GM19452 (cell line): Measurements from ENCODE around the gene ADAM21.
"Not testable (repeated sequence)": the region's sequence is repeated elsewhere in the genome, so short reads cannot be mapped to it uniquely, and the experiment has no call there.

ENCODE experiments used
- ATAC-seq: cut with Tn5 transposase; IDR thresholded peaks from one replicate; pipeline ENCODE4 v1.9.1; 2021; ENCODE audit not compliant: unreplicated experiment

ADAM21 gene

DNA sequence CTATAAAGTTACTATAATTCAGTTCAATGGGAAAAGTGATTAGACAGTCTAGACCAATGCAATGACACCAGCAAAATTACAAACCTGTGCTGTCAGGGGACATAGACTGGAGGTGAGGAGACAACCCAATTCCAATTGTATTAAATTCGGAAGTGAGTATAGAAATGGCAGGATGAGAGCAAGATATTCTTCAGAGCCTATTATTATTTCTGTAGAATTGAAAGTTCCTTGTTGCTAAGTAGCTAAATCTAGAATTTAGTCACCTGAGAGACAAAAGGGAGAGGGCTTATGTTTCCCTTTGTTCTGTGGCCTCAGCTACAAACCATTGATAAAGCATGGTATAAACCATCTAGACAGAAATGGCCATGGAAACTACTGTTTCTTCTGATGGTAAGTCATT, at the start of gene ADAM21:
Gene ADAM21 (plus strand): TSS at position 301 of the 400 bp plus-strand sequence. CDS start 5,326 bp downstream, outside the sequence.
- ATAC-seq = no peak

DNA sequence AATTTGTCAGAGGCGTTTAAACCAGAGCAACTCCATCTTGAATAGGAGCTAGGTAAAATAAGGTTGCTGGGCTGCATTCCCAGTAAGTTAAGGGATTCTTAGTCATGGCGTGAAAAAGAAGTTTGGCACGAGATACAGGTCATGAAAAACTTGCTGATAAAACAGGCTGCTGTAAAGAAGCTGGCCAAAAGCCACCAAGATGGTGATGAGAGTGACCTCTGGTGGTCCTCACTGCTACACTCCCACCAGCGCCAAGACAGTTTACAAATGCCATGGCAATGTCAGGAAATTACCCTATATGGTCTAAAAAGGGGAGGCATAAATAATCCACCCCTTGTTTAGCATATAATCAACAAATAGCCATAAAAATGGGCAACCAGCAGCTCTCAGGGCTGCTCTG, 48.6 kb upstream of the ADAM21 start:
- not testable (repeated sequence) for ATAC-seq

DNA sequence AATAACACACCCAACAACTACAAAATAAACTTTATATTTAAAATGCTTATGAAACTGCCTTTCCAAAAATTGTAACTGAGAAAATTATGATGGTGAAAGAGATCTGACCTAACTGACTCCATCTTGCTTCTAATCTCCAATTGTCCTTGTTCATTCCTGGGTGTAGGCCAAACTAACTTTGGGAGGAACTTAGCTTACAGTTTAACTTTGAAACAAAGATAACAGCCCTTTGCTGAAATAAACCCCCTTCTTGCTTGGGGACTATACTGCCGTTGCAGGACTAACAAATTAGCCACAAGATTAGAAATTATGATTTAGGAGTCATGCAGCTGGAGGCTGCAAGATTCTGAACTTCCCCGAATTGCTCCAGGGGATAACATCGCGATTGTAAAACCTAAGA, 45.8 kb upstream of the ADAM21 start:
- ATAC-seq = not testable (repeated sequence)

DNA sequence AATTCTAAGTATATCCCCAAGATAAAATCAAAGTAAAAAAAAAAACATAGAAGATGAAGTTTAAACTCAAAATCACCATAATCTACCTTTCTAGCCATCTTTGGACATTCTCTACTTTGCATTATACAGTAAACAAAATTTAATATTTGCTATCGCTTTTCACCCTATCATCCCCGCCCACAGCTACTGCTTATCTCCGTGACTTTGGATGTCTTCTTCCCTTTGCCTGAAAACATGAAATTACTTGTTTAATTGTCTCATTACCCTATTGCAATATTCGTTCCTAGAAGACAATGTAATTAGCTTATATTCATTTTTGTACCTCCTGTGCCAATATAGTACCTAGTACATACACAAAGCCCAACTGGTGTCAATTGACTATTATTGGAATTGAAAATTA, 44.4 kb upstream of the ADAM21 start:
- no peak for ATAC-seq

DNA sequence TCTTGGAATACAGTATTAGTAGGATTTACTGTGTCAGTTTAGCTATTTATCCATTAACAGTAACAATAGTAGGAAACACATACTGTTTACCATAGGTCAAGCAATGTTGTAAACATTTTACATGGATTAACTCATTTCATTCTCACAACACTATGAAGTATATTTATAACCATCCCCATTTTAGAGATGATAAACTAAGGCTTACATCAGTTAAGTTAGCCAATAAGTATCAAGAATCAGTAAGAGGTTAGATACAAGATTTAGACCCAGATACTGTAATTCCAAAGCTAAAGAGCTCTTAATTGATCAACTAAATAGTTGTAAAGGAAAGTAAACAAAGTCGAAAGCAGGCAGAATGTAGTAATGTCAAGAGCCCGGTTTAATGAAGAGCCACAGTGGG, 36.2 kb upstream of the ADAM21 start:
- no peak for ATAC-seq

DNA sequence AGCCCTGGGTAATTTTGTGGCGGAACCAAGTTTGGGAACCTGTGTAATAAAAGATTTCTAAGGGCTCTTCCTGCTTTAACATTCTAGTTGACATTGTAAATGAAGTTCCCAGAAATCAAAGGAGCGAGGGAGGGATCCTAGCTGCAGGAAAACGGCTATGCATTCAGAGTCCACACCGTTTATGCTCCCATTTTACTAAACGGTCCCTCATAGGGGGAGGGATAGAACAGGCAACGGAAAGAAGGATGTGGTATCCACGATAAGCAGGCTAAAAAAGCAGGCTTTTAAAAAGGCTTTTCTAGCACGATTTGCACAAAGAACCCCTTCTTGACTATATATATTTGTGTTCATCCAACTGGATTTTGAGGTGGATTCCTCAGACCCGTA, 35.6 kb upstream of the ADAM21 start:
- ATAC-seq = no peak

DNA sequence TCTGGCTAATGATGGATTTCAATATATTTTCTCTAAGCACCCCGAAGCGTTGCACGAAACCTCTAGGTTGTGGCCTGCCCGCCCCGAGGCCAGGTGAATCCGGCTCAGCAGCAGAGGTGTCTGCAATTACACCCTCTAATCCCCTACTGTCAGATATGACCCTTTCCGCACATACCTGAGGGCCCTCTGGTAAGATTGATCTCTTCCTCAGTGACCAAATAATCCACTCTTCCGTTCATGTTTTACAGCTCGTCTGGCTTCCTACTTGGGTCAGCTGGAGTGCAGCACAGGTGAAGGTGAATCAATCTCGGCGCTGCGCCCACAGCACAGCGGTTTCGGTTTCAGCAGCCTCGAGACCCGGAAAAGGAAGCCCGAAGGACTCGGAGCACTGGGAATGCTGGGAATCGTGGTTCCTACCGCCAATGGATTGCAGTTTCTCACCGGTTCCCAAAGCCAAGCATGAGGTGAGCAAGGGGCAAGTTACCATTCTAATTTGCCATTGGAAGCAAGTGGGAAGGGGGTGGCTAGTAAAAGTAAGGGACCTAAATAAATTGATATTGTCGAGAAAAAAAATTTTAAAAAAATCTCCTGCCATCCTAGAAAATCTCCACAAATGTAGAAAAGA, 35.1 kb upstream of the ADAM21 start, which contains the start of gene SYNJ2BP:
Gene SYNJ2BP (minus strand): TSS at position 366 of the 625 bp plus-strand sequence. CDS start 127 bp downstream, at position 239.
- no peak for ATAC-seq

DNA sequence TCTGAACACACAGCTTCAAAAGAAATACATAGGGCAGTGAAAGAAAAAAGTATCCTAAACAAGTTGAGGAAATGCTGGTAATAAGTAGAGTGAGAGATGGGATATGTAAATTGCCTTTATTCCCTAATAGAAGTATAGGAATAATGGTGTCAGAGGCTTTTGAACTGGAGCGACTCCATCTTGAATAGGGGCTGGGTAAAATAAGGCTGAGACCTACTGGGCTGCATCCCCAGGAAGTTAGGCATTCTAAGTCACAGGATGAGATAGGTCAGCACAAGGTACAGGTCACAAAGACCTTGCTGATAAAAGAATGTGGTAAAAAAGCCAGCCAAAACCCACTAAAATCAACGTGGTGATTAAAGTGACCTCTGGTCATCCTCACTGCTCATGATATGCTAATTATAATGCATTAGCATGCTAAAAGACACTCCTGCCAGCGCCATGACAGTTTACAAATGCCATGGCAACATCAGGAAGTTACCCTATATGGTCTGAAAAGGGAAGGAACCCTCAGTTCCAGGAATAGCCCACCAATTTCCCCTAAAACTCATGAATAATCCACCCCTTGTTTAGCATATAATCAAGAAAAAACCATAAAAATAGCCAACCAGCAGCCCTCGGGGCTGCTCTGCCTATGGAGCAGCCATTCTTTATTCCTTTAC, 32.6 kb upstream of the ADAM21 start:
- not testable (repeated sequence) for ATAC-seq

DNA sequence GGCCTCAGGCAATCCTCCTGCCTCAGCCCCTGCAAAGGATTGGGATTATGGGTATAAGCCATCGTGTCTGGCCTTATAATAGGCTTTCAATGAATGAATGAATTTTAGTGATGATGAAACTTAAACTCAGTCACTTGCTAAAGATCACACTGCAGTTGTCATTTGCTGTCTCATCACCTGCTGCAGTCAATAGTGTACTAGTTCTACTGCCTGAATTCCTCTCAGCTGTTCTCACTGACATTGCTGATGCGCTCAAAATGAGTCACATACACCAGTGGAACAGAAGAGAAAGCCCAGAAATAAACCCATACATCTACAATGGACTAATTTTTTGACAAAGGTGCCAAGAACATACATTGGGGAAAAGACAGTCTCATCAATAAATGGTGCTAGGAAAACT, 29.4 kb upstream of the ADAM21 start:
- ATAC-seq = no peak

DNA sequence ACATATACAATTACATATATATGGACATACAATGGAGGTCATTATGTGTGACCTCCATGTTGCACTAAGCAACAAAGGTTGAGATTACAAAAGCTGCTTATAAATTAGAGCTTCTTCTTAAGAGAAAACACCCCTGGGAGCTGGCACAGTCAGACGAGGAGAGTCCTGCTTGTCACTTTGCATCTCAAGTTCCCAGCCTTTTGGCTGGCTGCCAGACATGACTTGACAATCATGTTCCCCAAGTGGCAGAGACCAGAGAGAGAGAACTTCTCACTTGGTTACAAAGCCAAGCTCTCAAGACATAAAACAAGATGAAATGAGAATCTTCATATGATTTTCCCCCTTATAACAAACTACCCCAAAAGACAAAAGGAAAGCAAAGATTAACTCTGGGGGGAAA, 26.6 kb upstream of the ADAM21 start:
- no peak for ATAC-seq

DNA sequence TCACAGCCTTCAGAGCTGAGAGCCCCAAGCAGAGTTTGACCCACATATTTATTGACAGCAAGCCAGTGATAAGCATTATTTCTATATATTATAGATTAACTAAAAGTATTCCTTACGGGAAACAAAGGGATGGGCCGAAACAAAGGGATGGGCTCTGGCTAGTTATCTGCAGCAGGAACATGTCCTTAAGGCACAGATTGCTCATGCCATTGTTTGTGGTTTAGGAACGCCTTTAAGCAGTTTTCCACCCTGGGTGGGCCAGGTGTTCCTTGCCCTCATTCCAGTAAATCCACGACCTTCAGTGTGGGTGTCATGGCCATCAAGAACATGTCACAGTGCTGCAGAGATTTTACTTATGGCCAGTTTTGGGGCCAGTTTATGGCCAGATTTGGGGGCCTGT, 25.4 kb upstream of the ADAM21 start:
- ATAC-seq = not testable (repeated sequence)

DNA sequence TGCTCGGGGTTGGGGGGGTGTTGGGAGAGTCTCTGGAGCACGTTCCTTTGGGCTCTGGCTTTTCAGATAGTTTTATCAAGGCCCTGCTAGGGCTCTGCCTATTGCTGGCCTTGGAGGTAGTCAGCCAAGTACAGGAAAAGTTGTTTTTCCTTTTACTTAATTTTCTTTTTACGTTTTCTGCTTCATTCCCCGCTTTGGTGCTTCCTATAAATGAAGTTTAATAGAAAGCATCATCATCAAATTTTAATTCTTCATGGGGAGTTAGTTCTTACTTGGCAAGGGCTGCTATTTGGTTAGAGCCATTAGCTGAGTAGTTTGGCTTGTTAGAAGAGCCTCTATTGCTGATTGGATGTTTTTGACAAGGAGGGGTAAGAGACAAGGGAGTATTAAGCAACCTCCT, 15.1 kb upstream of the ADAM21 start:
- ATAC-seq = no peak

DNA sequence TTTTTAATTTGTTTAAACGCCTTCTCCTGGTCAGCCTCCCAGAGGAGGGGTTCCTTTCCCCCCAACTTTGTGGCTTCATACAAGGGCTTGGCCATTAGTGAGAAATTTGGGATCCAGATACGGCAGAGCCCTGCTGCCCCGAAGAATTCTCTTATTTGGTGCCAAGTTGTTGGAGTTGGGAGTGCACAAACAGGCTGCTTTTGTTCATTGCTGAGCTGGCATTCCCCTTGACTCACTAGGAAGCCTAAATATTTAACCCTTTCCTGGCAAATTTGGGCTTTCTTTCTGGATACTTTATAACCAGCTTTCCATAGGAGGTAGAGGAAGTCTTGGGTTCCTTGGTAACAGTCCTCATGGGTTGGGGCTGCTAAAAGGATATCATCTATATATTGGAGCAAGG, 10.3 kb upstream of the ADAM21 start:
- ATAC-seq = no peak

DNA sequence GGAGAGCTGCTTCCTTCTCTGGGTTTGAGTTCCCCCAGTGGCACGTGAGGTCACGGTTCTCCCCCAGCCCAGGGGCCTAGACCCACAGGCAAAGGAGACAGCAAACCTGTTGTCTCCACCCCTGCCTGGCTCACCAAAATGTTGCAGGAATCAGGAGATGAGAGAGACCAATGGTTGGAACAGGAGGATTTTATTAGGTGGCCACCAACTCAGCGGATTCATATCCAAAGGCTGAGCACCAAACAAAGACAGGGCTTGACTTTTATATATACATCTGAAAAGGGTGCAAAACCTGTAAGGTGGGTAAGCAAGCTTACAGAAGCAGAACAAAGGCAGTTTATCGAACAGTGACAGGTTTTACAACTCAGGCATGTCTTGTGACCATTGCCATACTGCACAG, 9.2 kb upstream of the ADAM21 start:
- no peak for ATAC-seq

DNA sequence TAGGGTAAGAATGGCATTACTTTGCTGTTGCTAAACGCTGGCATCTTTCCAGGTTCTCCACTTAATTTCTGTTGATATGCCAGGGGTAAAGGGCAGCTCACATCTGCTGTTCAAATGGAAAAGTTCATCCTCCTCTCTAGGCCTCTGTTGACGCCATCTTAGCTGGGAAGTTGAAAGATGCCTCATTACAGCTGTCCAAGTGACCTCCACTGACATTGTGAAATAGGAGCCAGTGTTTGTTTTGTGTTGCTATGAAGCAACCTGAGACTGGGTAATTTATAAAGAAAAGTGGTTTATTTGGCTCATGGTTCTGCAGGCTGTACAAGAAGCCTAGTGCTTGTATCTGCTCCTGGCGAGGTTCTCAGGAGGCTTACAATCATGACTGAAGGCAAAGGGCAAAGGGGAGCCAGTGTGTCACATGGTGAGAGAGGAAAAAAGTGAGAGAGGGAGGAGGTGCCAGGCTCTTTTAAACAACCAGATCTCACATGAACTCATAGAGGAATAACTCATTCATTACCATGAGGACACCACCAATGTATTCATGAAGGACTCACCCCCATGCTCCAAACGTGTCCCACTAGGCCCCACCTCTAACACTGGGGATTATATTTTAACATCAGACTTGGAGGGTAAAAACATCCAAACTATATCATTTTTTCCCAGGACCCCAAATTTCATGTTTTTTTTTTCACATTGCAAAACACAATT, 3.2 kb upstream of the ADAM21 start:
- ATAC-seq = no peak

DNA sequence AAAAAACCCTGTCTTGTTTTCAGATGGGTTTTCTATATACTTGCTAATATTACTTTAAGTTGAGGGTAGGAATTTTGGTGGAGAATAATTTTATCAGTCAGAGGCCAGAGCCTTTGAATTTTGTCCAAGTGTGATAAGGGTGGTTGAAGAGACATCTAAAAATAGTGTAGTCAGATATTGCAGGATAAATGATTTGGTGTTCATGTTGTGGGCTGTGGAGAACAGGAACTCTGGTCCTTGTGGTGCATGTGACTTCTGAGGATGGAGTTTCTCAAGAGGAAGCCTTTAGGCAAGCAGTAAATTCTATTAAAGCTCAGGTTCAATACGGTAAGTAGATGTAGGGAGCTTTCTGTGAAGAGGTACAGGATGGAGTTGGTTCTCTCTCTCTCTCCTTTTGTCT, 2.8 kb downstream of the ADAM21 start:
- no peak for ATAC-seq

DNA sequence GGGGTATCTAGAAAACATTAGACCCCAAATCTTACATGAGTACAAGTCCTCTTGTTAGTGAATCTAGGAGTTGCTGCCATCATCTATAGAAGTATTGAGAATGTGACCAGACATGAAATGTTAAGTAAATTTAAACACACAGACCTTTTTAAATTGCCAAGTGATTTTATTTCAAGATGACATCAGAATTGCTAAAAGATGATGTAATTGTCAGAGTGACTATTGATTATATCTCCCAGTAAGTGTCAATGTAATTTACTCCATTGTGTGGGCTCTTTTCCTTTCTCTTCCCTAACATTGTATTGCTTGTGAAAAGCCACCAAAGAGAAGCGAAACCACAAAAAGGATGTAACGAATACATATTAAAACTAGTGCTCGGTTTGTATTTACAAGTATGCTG, 16.8 kb downstream of the ADAM21 start:
- ATAC-seq = no peak

DNA sequence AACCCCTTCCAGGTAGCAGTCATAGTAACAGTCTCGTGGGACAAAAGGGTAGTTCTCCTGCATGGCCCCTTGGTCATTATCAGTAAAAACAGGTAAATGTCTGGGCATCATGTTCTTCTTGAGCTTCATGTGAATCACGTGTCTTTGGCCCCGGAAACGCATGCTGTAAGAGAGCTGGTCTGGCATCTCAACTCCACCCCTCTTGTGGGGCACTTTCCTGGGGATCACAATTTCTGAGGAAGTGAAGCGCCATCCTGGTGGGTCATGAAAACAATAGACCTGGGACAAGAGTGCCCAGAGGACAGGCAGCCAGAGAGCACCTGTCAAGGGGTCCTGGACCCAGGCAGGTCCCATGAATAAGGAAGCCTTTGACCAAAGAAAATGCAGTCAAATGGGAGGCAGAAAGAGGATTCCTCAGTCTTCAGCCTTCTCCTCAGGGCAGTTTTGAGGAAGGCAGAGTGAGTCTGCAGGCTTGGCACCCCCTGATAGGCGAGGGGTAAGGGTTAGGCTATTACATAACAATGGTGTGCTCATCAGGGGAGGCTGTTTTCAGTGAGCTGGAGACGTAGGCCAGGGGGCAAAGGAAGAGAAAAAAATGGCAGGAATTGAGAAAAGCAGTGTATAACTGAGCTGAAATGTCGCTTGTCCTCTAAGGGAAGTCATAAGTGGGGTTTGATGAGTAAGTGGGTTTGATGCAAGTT, 19.0 kb downstream of the ADAM21 start:
- not testable (repeated sequence) for ATAC-seq

DNA sequence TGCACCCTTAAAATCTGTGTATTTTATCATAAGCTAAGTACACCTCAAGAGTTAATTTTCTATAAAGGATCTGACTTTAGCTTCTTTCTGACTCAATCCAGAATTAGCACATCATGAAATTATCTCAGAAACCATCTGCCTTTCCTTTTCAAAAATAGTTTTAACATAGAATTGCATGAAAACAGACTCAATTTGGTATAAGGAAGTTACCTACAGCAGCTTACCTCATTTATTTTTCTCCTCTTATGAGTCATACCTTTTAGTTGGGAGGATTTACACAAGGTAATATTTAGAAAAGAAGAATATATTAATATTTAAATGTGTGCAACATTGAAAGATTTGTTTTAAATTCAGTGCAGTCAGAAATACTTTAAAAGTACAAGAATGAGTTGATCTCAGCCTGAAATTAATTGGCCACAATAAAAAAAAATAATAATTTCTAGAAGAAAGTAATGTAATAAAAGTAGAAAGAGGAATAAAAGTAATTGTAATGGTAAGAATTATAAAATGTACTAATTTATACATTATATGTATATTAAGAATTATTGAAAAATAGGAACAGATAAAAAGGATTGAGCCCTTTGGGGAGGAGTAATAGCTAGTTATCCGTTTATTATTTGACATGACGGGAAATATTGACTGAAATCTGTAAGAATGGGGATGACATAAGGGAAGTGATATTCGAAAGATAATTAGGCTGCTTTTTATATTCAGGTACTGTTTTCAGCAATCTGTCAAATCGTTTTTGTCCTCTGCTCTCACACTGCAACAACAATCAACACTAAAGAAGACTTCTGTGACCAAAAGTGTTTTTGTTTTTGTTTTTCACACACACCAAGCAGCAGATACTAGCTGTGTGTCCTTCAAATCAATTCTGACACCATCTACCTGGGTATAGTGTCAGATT, 20.5 kb downstream of the ADAM21 start:
- ATAC-seq = no peak

DNA sequence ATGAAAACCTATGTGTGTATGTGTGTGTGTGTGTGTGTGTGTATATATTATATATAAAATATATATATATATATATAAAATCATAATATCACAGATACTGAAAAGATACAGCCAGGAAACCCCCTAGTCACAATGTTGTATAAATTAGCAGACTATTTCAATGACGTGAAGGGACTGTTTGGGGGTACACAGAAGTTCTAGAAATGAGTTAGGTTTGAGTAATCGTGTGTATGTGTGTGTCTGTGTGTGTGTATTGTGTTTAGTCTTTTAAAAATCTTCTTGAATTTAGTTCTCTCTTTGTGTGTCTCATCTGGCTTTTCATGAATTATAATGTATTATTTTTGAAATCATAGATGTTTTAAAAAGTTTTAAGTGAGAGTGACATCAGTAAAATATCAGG, 21.9 kb downstream of the ADAM21 start:
- ATAC-seq = no peak

DNA sequence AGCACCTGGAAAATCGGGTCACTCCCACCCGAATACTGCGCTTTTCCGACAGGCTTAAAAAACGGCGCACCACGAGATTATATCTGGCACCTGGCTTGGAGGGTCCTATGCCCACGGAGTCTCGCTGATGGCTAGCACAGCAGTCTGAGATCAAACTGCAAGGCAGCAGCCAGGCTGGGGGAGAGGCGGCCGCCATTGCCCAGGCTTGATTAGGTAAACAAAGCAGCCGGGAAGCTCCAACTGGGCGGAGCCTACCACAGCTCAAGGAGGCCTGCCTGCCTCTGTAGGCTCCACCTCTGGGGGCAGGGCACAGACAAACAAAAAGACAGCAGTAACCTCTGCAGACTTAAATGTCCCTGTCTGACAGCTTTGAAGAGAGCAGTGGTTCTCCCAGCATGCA, 23.5 kb downstream of the ADAM21 start:
- ATAC-seq = not testable (repeated sequence)
